Stimulated activated CD4-positive, alpha-beta T cell treated with anti-CD3 and anti-CD28 coated beads, Interleukin-12 subunit alpha, Interleukin-12 subunit beta, amount 100 ng/mL, for 4 hours (primary cell): ENCODE measurements around the gene CALR3.
A peak's percentile ranks its signal among the peaks of the same experiment; 100 is the strongest.
"Not testable (repeated sequence)": the region's sequence is repeated elsewhere in the genome, so short reads cannot be mapped to it uniquely, and the experiment has no call there.

Experiments used
- DNase-seq: peaks from one replicate; pipeline ENCODE4 v3.0.0-alpha.2; 2020

The CALR3 gene

DNA sequence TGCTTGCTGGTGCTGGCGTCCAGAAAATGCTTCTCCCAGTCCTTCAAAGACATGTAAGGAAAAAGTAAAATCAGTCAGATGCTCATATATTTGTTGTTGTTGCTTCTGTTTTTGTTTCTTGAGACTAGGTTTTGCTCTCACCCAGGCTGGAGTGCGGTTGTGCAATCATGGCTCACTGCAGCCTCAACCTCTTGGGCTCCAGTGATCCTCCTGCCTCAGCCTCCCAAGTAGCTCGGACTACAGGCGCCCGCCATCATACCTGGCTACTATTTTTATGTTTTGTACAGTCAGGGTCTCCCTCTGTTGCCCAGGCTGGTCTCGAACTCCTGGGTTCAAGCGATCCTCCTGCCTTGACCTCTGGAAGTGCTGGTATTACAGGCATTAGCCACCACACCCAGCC lies 13.2 kb downstream of the CALR3 start:
- DNase-seq: no peak

DNA sequence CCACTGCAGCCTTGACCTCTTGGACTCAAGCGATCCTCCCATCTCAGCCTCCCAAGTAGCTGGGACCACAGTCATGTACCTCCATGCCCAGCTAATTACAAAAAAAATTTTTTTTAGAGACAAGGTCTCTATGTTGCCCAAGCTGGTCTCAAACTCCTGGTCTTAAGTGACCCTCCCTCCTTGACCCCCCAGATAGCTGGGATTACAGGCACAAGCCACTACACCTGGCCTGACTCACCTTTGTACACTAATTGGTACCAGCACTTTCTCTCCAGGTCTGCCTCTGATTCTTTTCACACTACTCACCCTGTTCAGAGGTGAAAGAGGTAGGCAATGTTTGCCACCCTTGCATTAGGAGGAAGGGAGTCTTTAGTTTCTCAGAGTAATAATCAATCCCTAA lies 18.7 kb downstream of the CALR3 start:
- no peak for DNase-seq

DNA sequence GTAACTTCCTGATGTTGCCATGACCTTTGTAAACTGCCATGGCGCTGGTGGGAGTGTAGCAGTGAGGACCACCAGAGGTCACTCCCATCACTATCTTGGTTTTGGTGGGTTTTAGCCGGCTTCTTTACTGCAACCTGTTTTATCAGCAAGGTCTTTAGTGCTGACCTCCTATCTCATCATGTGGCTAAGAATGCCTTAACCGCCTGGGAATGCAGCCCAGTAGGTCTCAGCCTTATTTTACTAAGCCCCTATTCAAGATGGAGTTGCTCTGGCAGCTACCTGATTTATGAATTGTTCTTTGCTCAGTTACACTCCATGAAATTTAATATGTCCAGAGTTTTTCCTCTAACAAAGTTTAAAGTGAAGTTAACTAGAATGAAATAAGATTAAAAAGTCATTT lies 19.6 kb downstream of the CALR3 start:
- DNase-seq: no peak

DNA sequence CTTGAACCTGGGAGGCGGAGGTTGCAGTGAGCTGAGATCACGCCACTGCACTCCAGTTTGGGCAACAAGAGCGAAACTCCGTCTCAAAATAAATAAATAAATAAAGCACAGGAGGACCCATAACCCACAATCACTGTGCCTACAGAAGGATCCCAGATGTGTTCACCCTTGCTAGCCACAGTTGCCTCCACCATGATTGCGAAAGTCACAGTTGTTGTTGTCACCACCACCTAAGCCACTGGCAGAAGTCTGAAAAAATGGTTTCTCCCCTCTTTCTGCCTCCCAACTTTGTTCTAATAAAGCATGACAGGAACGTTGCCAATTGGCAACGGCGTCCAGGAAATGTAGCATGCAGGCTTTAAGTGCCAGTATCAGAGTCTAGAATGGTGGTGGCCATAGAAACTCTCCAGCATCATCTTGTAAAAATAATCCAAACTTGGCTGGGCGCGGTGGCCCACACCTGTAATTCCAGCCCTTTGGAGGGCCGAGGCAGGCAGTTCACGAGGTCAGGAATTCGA lies 22.0 kb downstream of the CALR3 start:
- no peak for DNase-seq

DNA sequence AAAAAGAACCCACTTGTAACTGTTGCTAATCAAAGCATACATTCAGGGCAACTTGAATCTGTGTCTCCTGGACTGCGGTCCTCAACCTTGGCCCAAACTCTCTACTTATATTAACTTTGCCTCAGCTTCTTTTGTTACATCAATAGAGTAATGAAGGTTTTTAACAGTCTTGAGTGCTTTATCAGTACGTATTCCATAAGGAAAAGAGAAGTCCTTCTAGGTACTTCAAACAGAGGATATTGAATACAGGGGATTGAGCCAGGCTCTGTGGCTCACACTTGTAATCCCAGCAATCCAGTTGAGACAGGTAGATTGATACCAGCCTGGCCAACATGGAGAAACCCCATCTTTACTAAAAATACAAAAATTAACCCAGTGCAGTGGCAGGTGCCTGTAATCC lies 23.0 kb downstream of the CALR3 start:
- DNase-seq: no peak

DNA sequence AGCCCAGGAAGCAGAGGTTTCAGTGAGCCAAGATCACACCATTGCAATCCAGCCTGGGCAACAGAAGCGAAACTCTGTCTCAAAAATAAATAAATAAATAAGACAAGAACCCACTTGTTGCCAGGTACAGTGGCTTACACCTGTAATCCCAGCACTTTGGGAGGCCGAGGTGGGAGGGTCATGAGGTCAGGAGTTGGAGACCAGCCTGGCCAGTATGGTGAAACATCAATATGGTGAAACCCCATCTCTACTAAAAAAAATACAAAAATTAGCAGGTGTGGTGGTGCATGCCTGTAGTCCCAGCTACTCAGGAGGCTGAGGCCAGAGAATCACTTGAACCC lies 23.4 kb downstream of the CALR3 start:
- DNase-seq: not testable (repeated sequence)

DNA sequence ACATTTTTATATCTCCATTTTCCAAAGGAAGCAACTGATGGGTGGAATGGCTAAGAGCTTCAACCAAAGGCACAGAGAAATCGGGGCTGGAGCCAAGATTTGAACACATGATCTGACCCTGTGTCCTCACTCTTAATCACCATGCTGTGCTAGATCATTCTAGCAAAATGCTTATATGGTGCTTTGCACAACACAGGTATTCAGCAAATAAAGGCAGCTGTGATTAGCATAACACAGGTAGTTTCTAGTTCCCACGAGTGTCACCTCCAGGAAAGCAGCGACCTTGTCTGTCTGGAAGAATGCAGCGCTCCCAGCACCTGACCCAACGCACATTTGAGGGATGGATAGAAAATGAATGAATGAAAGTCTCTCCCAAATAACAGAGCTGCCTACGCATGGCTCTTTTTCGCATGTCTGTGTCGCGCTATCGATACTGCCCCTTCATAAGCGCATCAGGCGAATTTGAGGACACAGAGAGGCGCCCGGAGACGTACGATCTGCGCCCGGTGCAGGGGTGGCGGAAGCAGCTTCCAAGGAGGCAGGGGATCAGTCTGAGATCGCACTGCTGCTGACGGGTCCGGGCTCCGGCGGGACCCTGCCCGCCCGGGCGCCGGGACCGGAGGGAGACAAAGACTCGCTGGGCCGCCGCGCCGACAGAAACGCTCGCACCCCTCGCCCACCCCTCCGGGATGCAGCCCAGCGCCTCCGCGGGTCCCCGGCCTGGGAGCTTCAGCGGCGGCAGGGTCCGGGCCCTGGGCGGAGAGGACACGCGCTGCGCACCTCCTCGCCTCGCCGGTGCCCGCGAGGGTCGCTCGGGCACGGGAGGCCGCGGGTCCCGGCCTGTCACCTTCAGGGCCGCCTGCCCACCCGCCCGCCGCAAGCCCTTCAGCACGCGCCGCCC lies 24.8 kb downstream of the CALR3 start:
- peak; percentile 25 for DNase-seq

DNA sequence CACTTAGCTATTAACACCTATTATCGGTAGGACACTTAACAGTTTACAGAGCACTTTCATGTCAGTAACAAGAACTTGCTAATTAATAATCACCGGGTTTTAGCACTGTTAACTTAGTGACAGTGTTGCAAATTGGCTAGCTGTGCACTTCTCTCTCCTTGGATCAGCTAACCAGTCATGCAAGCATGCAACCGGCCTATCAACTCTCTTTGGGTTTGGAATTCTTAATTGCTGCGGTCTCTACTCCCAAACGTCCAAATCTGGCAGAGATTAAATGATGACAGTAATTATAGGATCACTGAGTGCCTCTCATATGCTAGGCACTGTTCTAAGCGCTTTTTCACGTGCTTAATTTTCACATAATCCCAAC lies 25.4 kb downstream of the CALR3 start:
- no peak for DNase-seq

DNA sequence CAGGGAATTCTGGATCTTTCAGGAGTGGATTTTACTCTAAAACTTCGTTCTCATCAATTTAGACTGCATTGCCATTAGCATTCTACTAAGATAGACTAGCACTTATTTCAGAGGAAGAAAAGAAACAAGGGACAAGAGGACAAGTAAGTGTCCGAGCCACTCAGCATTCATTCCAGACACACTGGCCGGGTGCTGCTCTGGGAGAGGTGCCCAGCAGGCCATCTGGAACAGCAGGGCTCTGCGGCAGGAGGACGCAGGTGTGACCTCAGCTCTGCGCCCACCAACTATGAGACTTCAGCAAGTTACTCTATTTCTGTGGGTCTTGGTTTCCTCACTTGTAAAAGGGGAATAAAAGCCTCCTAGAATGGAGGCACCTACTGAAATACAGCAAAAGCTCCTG lies 28.4 kb downstream of the CALR3 start:
- DNase-seq: no peak

DNA sequence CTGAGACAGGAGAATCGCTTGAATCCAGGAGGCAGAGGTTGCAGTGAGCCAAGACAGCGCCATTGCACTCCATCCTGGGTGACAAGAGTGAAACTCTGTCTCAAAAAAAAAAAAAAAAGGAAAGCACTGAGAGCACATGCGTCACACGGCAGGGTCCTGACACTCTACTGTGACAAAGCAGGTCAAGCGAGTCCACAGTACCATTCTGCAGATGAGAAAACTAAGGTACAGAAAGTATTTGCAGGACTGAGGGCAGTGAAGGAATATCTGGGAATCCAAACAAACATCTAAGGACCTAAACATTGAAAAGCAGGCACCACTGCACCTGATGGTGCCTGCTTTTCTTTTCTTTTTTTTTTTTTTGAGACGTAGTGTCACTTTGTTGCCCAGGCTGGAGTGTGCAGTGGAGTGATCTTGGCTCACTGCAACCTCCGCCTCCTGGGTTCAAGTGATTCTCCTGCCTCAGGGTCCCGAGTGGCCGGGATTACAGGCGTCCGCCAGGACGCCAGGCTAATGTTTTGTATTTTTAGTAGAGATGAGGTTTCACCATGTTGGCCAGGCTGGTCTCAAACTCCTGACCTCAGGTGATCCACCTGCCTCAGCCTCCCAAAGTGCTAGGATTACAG lies 29.1 kb downstream of the CALR3 start:
- DNase-seq: not testable (repeated sequence)

DNA sequence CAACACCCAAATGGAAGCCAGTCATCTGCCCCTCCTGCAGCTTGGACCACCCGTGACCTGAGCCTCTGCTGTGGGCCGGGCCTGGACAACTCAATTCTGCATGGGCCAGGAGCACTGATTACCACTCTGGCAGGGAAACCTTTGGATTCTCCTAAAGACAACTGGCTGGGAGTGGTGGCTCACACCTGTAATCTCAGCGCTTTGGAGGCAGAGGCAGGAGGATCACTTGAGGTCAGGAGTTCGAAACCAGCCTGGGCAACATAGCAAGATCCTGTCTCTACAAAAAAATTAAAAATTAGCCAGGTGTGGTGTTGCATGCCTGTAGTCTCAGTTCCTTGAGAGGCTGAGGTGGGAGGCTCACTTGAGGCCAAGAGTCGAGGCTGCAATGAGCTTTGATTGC lies 30.7 kb downstream of the CALR3 start:
- DNase-seq: no peak

DNA sequence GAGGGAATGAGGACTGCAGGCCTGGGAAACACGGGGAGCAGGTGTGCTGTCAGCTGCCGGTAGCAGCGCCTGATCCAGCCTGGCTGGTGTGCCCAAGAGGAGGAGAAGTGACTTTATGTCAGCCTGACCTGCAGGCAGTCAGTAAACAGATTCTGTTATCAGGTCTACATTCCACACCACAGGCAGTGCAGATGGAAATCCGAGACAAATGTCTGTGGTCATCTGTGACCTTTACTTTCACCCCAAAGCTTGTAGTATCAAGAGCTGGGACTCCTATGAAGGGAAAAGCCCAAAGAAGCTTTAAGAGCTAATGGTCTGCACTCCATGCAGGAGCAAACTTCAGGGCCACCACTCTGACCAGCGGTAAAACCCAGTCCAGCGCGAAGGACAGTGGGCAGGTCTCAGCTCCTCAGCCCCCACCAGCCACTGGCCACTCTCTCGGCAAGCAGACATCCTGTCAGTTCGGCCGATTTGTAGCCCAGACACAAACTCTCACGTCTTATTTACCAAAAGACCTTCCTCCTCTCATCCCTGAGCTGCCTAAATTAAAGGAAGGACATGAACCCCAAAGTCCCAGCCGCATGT lies 31.9 kb downstream of the CALR3 start:
- DNase-seq: no peak

DNA sequence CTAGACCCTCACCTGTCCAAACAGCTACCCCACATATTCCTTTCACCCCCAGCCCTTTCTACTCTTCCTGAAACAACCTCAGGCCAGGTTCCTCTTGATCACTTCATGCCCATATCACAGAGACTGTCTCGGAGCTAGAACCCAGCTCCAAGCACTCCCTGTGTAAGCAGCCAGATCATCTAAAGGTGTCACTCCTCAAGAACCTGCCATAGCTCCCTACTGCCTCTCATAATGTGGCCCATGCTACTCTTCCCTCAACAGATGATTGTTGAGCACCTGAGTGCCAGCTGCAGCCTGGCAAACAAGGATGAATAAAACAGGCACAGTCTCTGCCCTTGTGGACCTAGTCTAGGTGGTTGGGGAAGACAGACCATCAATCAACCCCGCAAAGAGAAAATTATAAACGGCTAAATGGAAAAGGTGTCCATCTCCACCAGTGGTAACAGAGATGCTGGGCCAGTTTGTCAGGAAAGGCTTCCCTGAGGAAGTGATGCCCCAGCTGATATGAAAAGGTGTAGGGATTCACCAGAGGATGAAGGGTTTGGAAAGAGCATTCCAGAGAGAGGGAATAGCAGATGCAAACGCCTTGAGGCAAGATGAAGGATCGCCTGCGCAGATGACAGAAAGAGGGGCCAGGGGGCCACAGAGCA lies 32.5 kb downstream of the CALR3 start:
- no peak for DNase-seq

DNA sequence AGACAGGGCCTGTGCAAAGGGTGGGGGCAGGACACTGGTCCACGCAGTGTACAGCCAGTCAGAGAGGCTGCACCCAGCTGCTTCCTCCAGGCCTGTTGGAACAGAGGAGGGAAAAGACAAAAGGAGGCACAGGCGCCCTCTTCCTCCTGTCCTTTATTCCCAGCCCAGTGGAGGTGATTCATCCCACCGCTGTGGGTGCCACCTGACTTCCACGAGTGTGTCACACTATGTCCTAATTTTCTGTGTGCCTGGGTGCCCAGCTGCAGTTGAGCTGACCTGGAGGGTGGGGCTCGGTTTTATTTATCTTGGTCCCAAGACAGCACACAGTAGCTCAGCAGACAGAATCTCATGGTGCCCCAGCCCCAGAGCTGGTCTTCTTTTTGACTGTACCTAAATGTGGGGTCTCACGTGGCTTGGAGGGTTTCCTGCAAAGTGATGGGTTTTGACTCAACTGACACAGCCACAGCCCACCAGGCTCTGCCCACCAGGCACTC lies 33.2 kb downstream of the CALR3 start:
- DNase-seq: no peak

DNA sequence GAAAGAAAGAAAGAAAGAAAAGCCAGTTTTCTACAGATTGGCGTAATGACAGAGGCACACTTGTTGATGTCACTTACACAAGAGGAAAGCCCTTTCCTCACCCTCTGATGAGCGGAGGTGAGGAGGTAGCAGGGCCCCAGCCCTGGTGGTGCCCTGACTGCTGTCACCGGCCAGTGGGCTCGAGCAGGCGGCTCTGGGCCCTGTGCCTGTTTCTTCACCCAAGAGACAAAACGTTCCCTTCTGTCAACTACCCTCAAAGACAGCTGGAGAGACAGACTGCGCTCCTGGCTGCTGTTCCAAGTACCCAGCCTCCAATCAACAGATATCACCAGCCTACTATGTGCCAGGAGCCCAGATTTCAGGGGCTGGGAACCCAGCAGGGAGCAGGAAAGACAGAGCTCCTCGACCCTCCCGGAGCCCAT lies 34.3 kb downstream of the CALR3 start:
- no peak for DNase-seq

DNA sequence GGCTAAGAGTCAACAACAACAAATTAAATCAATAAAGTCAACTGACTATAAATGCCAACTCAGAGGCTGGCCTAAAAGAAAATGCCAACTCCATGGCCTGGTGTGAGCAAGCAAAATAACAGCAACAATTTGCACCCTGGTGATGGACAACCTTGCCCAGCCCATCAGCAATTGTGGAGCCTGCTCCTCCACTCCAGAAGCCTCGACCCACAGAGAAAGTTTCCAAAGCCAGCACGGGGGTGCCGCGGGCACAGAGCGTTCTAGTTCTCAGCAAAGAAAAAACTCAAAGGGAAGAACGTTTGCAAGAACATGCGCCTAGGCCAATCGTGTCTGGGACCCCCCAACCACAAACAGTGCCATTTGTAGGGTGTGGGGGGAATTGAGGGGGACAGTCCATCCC lies 35.5 kb downstream of the CALR3 start:
- no peak for DNase-seq

DNA sequence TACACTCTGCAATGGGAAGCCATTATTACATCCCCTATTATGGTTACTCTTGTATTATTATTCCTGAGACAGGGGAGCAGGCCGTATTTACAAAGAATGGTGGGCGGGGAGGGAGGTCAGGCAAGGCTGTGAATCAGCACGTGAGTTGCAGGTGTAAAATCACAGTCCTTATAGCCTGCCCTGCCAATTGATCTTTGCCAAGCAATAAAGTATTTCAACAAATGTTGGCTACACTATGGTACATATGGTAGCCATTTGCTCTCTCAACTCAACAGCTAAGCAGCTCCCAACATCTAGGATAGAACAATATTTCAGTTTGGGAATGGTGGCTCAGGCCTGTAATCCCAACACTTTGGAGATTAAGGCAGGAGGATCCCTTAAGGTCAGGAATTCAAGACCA lies 36.3 kb downstream of the CALR3 start:
- no peak for DNase-seq

DNA sequence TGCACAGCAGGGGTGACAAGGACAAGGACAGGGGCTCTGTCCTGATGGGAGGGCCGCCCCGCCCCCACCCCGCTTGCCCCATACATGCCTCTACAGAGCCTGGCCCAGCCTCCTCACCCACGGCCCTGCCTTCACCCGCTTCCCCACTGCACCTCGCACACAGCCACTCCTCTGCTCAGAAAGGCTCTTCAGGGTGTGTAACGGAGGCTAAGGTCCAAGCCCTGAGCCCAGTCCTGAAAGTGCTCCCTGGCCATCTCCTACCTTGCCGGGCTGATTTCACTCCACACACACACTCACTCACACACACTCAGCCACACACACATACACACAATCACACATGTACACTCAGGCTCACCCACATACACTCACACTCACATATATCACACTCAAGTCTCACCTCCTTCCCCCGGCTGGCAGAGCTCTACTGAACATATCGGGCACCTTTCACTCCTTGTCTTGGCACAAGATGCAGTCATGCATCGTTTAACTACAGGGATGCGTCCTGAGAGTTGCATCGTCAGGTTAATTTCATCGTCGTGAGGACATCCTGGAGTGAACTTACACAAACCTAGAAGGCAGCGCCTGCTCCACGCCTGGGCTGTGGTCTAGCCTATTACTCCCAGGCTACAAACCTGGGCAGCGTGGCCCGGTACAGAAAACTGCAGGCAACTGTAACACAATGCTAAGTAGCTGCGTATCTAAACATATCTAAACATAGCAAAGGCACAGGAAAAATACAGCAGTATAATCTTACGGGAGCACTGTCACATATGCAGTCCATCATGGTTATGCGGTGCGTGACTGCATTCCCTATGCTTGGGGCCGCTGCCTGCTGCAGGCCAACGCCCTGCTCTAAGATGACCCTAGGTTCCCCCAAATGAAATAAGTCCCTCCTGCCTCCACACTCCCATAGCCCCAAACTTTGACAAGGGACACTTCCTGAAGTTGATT lies 37.3 kb downstream of the CALR3 start:
- no peak for DNase-seq

DNA sequence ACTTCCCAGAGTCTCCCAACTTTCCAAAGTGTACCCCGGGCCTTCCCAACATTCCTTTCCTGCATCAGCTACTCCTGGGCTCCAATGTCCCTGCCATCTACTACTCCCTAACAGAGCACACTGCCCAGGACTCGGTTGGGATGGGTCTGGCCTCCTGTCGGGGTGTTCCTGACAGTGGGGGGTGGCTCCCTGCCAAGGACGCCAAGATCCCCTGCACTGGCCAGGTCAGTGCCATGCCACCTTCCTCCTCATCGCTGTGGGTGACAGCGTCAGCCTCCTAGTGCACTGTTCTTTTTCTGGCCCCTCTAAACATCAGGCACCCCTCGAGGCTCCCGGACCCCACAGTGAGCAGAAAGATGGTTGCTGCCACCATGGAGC lies 38.0 kb downstream of the CALR3 start:
- DNase-seq: no peak

DNA sequence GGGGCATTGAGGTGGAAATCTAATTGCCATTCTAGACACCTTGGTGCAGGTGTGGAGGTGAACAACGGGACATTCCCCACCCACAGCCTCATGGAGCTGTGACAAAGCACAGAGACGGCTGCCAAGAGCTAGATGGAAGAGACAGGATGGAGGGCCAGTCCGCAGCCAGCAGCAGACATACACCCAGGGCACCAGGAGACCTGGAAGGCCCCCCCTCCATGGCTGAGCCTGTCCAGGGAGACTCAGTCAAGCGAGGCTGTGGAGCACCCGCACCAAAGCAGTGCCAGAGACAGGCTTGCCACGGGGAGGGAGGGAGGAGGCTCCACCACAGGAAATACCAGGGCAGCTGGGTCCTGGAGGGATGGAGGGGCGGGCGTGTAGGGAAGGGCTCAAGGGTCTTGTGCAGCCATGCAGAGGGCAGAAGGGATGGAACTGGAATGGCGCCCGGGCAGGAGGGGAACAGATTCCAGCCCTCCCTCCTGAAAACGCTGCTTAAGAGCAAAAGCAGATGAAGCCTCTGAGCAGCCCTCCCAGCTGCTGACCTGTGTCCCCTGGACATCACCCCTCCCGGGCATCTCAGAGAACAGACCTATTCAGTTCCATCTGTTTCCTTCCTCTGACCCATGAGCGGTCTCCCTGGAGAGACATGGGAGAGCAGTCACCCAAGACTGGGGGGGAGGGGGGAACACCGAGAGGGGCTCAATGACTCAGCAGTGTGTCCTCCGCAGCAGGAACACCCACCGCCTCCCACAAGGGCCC lies 38.6 kb downstream of the CALR3 start:
- no peak for DNase-seq

DNA sequence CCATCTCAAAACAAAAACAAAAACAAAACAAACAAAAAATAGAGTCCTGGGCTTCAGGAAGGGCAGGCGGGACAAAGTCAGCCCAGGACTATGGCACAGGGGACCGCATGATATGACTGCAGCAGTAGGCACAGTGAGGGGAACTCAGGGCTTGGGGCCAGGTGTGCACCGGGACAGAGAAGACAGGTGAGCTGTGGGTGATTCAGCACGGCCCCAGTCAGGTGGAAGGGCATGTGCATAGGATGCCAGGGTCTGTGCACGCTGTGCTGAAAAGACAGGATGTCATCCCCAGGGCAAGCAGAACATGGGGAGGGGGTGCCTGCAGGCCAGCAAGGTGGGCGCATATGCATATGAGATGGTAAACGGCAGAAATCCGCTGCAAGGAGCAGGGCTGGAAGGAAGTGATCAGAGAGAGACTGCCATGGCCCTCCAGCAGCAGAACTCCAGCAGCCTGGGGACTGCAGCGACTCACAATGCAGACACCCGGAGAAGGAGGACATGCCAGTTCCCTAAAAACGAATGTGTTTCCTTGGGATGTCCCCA lies 39.2 kb downstream of the CALR3 start:
- no peak for DNase-seq
